Stimulated activated CD8-positive, alpha-beta memory T cell treated with anti-CD3 and anti-CD28 coated beads, Interleukin-15, amount 100 ng/mL, for 24 hours (primary cell): ENCODE measurements around the gene PSMC3IP.
"Not testable (repeated sequence)": the region's sequence is repeated elsewhere in the genome, so short reads cannot be mapped to it uniquely, and the experiment has no call there.

Experiments used
- DNase-seq: peaks from one replicate; pipeline ENCODE4 v3.0.0-alpha.2; 2020; ENCODE audit warnings: low read depth

Gene PSMC3IP

GRCh38 chr17:42577532-42578281, at the start of gene PSMC3IP:
Gene PSMC3IP (minus strand): TSS chr17:42577729. CDS start chr17:42577686, 43 bp downstream.
- DNase-seq = peak; percentile 86

- DNase-seq = no peak
Measured at GRCh38 chr17:42623732-42624596, 46.4 kb upstream of the PSMC3IP start.

- DNase-seq = no peak
Measured at GRCh38 chr17:42623271-42623670, 45.7 kb upstream of the PSMC3IP start.

- DNase-seq = not testable (repeated sequence)
Measured at GRCh38 chr17:42621987-42622386, 44.5 kb upstream of the PSMC3IP start.

GRCh38 chr17:42618442-42619150, 41.1 kb upstream of the PSMC3IP start:
- DNase-seq = no peak

- no peak for DNase-seq
Measured at GRCh38 chr17:42617956-42618431, 40.5 kb upstream of the PSMC3IP start.

GRCh38 chr17:42613699-42614295, 36.3 kb upstream of the PSMC3IP start:
- no peak for DNase-seq

- no peak for DNase-seq
Measured at GRCh38 chr17:42612013-42612412, 34.5 kb upstream of the PSMC3IP start.

GRCh38 chr17:42609814-42610801, 32.6 kb upstream of the PSMC3IP start:
- not testable (repeated sequence) for DNase-seq

- peak; percentile 97 for DNase-seq
Measured at GRCh38 chr17:42609182-42609813, 31.8 kb upstream of the PSMC3IP start, which contains the start of the genes RETREG3 and TUBG1. Gene RETREG3 (minus strand): TSS chr17:42609374. CDS start chr17:42609324, 50 bp downstream. Gene TUBG1 (plus strand): TSS chr17:42609683. CDS start chr17:42609738, 55 bp downstream.

GRCh38 chr17:42608305-42609181, 31.0 kb upstream of the PSMC3IP start:
- DNase-seq = no peak

GRCh38 chr17:42607769-42608168, 30.2 kb upstream of the PSMC3IP start:
- no peak for DNase-seq

- no peak for DNase-seq
Measured at GRCh38 chr17:42603318-42603717, 25.8 kb upstream of the PSMC3IP start.

- DNase-seq = no peak
Measured at GRCh38 chr17:42598905-42599304, 21.4 kb upstream of the PSMC3IP start.

- DNase-seq = no peak
Measured at GRCh38 chr17:42596386-42596785, 18.9 kb upstream of the PSMC3IP start.

- no peak for DNase-seq
Measured at GRCh38 chr17:42591411-42591810, 13.9 kb upstream of the PSMC3IP start.

GRCh38 chr17:42590886-42591285, 13.4 kb upstream of the PSMC3IP start:
- DNase-seq = no peak

- DNase-seq = no peak
Measured at GRCh38 chr17:42586514-42587230, 9.1 kb upstream of the PSMC3IP start.
